ENCODE data around the gene KIRREL3. TPM values are rescaled to one million over a fixed set of nuclear protein-coding genes. Genes with fewer than 3 reads are reported as not detected.

KIRREL3 gene
- total RNA-seq, 2 experiments from 2014 or later: not detected

DNA sequence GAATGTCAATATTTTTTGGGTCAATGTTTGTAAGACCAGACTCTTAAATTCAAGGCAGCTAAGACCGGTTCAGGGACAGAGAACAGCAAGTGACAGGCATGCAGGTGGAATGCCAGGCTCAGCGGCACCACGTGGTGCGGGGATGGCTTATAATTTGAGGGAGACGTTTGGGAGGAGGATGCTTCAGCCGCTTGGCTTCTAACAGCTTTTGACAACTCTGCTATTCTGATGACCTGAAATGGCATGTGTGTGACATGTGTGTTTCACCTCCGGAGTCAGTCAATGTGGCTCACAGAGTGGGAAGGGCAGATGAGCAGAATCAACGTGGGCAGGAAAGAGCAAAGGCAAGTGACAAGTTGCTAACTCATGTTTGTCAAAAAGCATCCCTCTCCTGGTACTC lies 228.3 kb downstream of the KIRREL3 start:
- no peaks in the 10 kb centered on the region for H3K36me3 ChIP-seq (ENCODE audit: insufficient read depth, low read length)
- TF ChIP-seq, protein P1, sequence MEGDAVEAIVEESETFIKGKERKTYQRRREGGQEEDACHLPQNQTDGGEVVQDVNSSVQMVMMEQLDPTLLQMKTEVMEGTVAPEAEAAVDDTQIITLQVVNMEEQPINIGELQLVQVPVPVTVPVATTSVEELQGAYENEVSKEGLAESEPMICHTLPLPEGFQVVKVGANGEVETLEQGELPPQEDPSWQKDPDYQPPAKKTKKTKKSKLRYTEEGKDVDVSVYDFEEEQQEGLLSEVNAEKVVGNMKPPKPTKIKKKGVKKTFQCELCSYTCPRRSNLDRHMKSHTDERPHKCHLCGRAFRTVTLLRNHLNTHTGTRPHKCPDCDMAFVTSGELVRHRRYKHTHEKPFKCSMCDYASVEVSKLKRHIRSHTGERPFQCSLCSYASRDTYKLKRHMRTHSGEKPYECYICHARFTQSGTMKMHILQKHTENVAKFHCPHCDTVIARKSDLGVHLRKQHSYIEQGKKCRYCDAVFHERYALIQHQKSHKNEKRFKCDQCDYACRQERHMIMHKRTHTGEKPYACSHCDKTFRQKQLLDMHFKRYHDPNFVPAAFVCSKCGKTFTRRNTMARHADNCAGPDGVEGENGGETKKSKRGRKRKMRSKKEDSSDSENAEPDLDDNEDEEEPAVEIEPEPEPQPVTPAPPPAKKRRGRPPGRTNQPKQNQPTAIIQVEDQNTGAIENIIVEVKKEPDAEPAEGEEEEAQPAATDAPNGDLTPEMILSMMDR (IDR thresholded peaks at IDR 0.05): no peak
- ChIA-PET CTCF (no interaction called here), POLR2A (no interaction called here)
- no peaks in the 10 kb centered on the region for H3K4me1 Mint-ChIP-seq (ENCODE audit: low read depth)
- peaks cover 0 to 4% of the 10 kb centered on the region in 2 experiments for H3K9me3 ChIP-seq (ENCODE audit: control insufficient read depth in 1 of 2, insufficient read depth in 1 of 2, low read length in 2 of 2)
- no peaks in the 10 kb centered on the region for H3K27me3 ChIP-seq (ENCODE audit: control insufficient read depth in 1 of 2, insufficient read depth in 2 of 2, low read length in 2 of 2)
- ATAC-seq (ENCODE audit: poor library complexity) (no peak), DNase-seq (no peak)
- no peak overlapping the region for H3K27ac ChIP-seq (ENCODE audit: low read depth in 1 of 2, low read length in 2 of 2)
- H3K36me3 Mint-ChIP-seq (ENCODE audit: low read depth): no peaks in the 10 kb centered on the region
- no peak overlapping the region for H3K4me3 ChIP-seq (ENCODE audit: low read length)
- H3K9me3 Mint-ChIP-seq: no peaks in the 10 kb centered on the region
- H3K27ac Mint-ChIP-seq: no peak overlapping the region
- H3K27me3 Mint-ChIP-seq: peaks cover 5% of the 10 kb centered on the region
- intact Hi-C loops (cut with DNase I, micrococcal nuclease): no loop called here
- no peaks in the 10 kb centered on the region for H3K4me1 ChIP-seq (ENCODE audit: insufficient read depth, low read length)
- H3K4me3 Mint-ChIP-seq: no peak overlapping the region

DNA sequence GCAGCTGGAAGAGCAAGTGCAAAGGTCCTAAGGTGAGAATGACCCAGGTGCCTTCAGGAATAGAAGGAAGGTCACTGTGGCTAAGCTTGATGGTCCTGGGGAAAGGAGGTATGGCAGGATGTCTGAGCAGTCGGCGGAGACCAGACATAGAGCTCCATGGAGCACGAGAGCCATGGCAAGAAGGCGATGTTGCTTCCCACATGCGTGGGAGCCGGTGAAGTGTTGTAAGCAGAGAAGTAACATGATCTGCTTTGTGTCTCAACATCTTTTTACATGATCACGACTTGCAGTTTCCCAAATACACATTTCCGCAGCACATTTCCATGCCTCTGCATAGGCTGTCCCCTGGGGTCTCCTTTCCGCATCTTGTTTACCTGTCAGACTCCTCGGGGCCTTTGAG lies 231.9 kb downstream of the KIRREL3 start:
- no peak overlapping the region for H3K27ac Mint-ChIP-seq
- intact Hi-C loops (cut with DNase I, micrococcal nuclease): no loop called here

DNA sequence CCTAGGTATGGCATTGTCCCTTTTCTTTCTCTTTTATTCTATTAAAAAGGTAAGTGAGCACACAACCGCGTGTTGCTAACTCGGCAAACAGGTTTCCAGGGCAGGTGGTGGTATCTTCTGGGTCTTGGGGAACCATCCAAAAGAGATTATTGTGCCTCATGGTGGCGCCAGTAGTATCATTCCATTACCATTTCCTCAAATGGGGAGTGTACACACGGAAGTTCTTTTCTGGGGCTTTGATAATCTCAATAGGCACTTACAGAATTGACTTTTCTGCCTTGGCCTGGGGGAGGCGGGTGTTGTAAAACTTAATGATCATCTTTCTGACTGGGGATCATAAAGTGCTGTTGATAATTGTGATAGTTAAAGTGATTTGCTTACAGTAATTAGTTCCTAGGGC lies 234.1 kb downstream of the KIRREL3 start:
- Mint-ChIP-seq H3K27ac (no peak overlapping the region), H3K9me3 (no peaks in the 10 kb centered on the region), H3K4me1 (ENCODE audit: low read depth) (no peaks in the 10 kb centered on the region), H3K36me3 (ENCODE audit: low read depth) (no peaks in the 10 kb centered on the region), H3K4me3 (no peak overlapping the region), H3K27me3 (no peaks in the 10 kb centered on the region)
- no peak for ATAC-seq (ENCODE audit: poor library complexity)
- TF ChIP-seq, protein P1 (IDR thresholded peaks at IDR 0.05): no peak
- CTCF ChIA-PET: no interaction called here
- intact Hi-C loops (cut with DNase I, micrococcal nuclease): no loop called here
- Histone ChIP-seq H3K9me3 (ENCODE audit: control insufficient read depth in 1 of 2, insufficient read depth in 1 of 2, low read length in 2 of 2) (no peaks in the 10 kb centered on the region), H3K4me1 (ENCODE audit: insufficient read depth, low read length) (no peaks in the 10 kb centered on the region), H3K27ac (ENCODE audit: low read depth in 1 of 2, low read length in 2 of 2) (no peak overlapping the region), H3K27me3 (ENCODE audit: control insufficient read depth in 1 of 2, insufficient read depth in 2 of 2, low read length in 2 of 2) (no peaks in the 10 kb centered on the region), H3K4me3 (ENCODE audit: low read length) (no peak overlapping the region), H3K36me3 (ENCODE audit: insufficient read depth, low read length) (no peaks in the 10 kb centered on the region)
- POLR2A ChIA-PET: no interaction called here
- no peak for DNase-seq

More for the DNA sequence above, 231.9 kb downstream of the KIRREL3 start:
- H3K36me3 ChIP-seq (ENCODE audit: insufficient read depth, low read length): no peaks in the 10 kb centered on the region
- DNase-seq (no peak), ATAC-seq (ENCODE audit: poor library complexity) (no peak)
- Mint-ChIP-seq H3K4me3 (no peak overlapping the region), H3K4me1 (ENCODE audit: low read depth) (no peaks in the 10 kb centered on the region), H3K27me3 (no peaks in the 10 kb centered on the region), H3K36me3 (ENCODE audit: low read depth) (no peaks in the 10 kb centered on the region), H3K9me3 (no peaks in the 10 kb centered on the region)
- ChIA-PET POLR2A (no interaction called here), CTCF (no interaction called here)
- no peaks in the 10 kb centered on the region for H3K27me3 ChIP-seq (ENCODE audit: control insufficient read depth in 1 of 2, insufficient read depth in 2 of 2, low read length in 2 of 2)
- H3K27ac ChIP-seq (ENCODE audit: low read depth in 1 of 2, low read length in 2 of 2): no peak overlapping the region
- H3K9me3 ChIP-seq (ENCODE audit: control insufficient read depth in 1 of 2, insufficient read depth in 1 of 2, low read length in 2 of 2): no peaks in the 10 kb centered on the region
- H3K4me3 ChIP-seq (ENCODE audit: low read length): no peak overlapping the region
- H3K4me1 ChIP-seq (ENCODE audit: insufficient read depth, low read length): no peaks in the 10 kb centered on the region
- TF ChIP-seq, protein P1 (IDR thresholded peaks at IDR 0.05): no peak

All from CD4-positive, alpha-beta T cell (primary cell).